ENCODE results near the gene SLC39A6.

DNA sequence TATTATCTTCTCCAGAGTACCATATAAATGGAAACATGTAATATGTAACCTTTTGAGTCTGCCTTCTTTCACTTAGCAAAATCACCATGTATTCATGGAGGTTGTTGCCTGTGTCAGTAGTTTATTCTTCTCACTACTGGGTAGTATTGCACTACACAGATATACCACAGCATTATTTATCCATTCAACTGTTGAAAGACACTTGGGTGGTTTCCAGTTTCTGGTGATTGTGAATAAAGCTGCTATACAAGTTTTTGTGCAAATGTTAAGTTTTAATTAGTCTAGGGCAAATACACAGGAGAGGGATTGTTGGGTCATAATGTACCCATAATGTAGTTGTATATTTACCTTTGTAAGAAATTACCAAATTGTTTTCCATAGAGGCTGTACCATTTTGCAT lies 32.2 kb downstream of the SLC39A6 start:
- TF ChIP-seq CTCF (IDR thresholded peaks at IDR 0.05; ENCODE audit: extremely low read depth in 1 of 2, insufficient read depth in 1 of 2, low read depth in 1 of 2, low read length in 2 of 2) (no peak), POLR2A (IDR thresholded peaks at IDR 0.05; ENCODE audit: low read depth, low read length) (no peak), POLR2AphosphoS5 (IDR thresholded peaks at IDR 0.05; ENCODE audit: insufficient read depth, low read depth, low read length) (no peak), EZH2 (IDR thresholded peaks at IDR 0.05; ENCODE audit: borderline replicate concordance, low read depth, low read length, severe bottlenecking) (no peak), GATA2 (IDR thresholded peaks at IDR 0.05; ENCODE audit: insufficient read depth, insufficient read length, low read depth, low read length) (no peak), MYC (IDR thresholded peaks at IDR 0.05; ENCODE audit: low read depth, low read length) (no peak), JUN (IDR thresholded peaks at IDR 0.05; ENCODE audit: borderline replicate concordance, insufficient read depth, insufficient read length, low read depth) (no peak), FOS (IDR thresholded peaks at IDR 0.05; ENCODE audit: borderline replicate concordance, insufficient read depth, low read length) (no peak)
- TF ChIP-seq, protein P1, sequence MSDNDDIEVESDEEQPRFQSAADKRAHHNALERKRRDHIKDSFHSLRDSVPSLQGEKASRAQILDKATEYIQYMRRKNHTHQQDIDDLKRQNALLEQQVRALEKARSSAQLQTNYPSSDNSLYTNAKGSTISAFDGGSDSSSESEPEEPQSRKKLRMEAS (IDR thresholded peaks at IDR 0.05; ENCODE audit: insufficient read depth, insufficient read length): no peak
